Loucy (cell line): ENCODE results near the gene SLC19A1.

ENCODE experiments used
- H2AFZ ChIP-seq: fragments of 200-600 bp; sonication (generic); 2 replicates; pipeline ENCODE4 v1.6.0; 2016; ENCODE audit warnings: antibody characterized with exemption, mild to moderate bottlenecking, low read length, moderate library complexity
- H3F3A ChIP-seq: fragments of 200-600 bp; 2 replicates; pipeline ENCODE4 v1.6.0; 2016; ENCODE audit warnings: antibody characterized with exemption, low read depth, mild to moderate bottlenecking
- H3K27me3 ChIP-seq: fragments of 200-600 bp; sonication (generic); 2 replicates; pipeline ENCODE4 v1.6.1; 2014; ENCODE audit warnings: low read length, mild to moderate bottlenecking; ENCODE audit not compliant: insufficient read depth, poor library complexity, severe bottlenecking
- H3K36me3 ChIP-seq: fragments of 200-600 bp; sonication (generic); 2 replicates; pipeline ENCODE4 v1.6.1; 2016; ENCODE audit warnings: low read length; ENCODE audit not compliant: insufficient read depth
- H3K4me1 ChIP-seq: fragments of 200-600 bp; sonication (generic); 2 replicates; pipeline ENCODE4 v1.5.1; 2014; ENCODE audit warnings: low read length, mild to moderate bottlenecking; ENCODE audit not compliant: insufficient read depth, poor library complexity, severe bottlenecking
- H3K4me2 ChIP-seq: fragments of 200-600 bp; sonication (generic); 2 replicates; pipeline ENCODE4 v1.6.0; 2014; ENCODE audit warnings: antibody characterized with exemption, low read length, low read depth, mild to moderate bottlenecking; ENCODE audit not compliant: poor library complexity, severe bottlenecking
- H3K4me3 ChIP-seq: fragments of 200-600 bp; sonication (generic); 2 replicates; pipeline ENCODE4 v1.5.1; 2014; ENCODE audit warnings: low read length, mild to moderate bottlenecking, mixed read lengths; ENCODE audit not compliant: poor library complexity, severe bottlenecking
- H3K79me2 ChIP-seq: fragments of 200-600 bp; sonication (generic); 2 replicates; pipeline ENCODE4 v1.6.1; 2014; ENCODE audit warnings: low read length; ENCODE audit not compliant: insufficient read depth
- H3K9ac ChIP-seq: fragments of 200-600 bp; sonication (generic); 2 replicates; pipeline ENCODE4 v1.6.0; 2014; ENCODE audit warnings: mild to moderate bottlenecking, low read depth, low read length, moderate library complexity; ENCODE audit not compliant: poor library complexity, severe bottlenecking
- H3K9me2 ChIP-seq: fragments of 200-600 bp; sonication (generic); replicated peaks from 2 replicates; pipeline ENCODE4 v1.6.1; 2016; ENCODE audit warnings: low read depth, low read length, mixed read lengths
- H3K9me3 ChIP-seq: fragments of 200-600 bp; sonication (generic); 2 replicates; pipeline ENCODE4 v1.6.1; 2014; ENCODE audit warnings: mild to moderate bottlenecking, antibody characterized with exemption, low read length, low read depth; ENCODE audit not compliant: insufficient read depth
- H4K20me1 ChIP-seq: fragments of 200-600 bp; sonication (generic); 2 replicates; pipeline ENCODE4 v1.6.0; 2014; ENCODE audit warnings: antibody characterized with exemption, low read length, mild to moderate bottlenecking; ENCODE audit not compliant: insufficient read depth, poor library complexity, severe bottlenecking
- CTCF ChIP-seq: fragments of 200-600 bp; sonication (generic); conservative IDR thresholded peaks from 2 replicates; pipeline ENCODE4 v1.5.1; 2014; ENCODE audit warnings: mild to moderate bottlenecking, antibody characterized with exemption, low read length
- EZH2phosphoT487 ChIP-seq: fragments of 200-600 bp; IDR thresholded peaks from 2 replicates; pipeline ENCODE4 v1.6.1; 2018; ENCODE audit warnings: antibody characterized with exemption, mild to moderate bottlenecking, moderate library complexity, borderline replicate concordance

The SLC19A1 gene

GRCh38 chr21:45556645-45557615, 14.7 kb upstream of the SLC19A1 start:
- no peak overlapping the region for H2AFZ ChIP-seq
- H3K4me1 ChIP-seq: peaks cover 19% of the 10 kb centered on the region
- no peak for TF ChIP-seq EZH2phosphoT487
- no peak for TF ChIP-seq CTCF
- H3K9me3 ChIP-seq: no peaks in the 10 kb centered on the region
- no peak overlapping the region for H3K4me3 ChIP-seq
- H3K4me2 ChIP-seq: no peak overlapping the region
- no peaks in the 10 kb centered on the region for H3K9me2 ChIP-seq
- no peaks in the 10 kb centered on the region for H3F3A ChIP-seq
- H3K36me3 ChIP-seq: no peaks in the 10 kb centered on the region
- no peak overlapping the region for H3K9ac ChIP-seq
- no peaks in the 10 kb centered on the region for H3K79me2 ChIP-seq
- H3K27me3 ChIP-seq: no peaks in the 10 kb centered on the region
- no peaks in the 10 kb centered on the region for H4K20me1 ChIP-seq

DNA sequence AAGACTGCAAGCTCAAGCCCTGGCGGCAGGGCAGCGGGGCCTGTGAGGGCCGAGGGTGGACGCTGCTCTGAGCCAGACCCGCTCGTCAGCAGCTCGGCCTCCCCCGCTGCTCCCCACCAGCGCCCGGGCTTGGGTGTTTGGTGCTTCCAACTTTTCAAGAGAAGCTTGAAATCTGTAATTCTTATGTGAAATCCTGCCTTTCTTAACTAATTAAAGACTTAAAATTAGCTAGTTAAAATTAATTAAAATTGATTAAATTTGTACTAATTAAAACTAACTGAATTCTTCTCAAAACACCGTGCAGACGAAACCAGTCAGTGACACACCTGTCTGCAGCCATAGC, 14.0 kb upstream of the SLC19A1 start:
- H3K9me2 ChIP-seq: no peaks in the 10 kb centered on the region
- peak overlapping the region; percentile 88 for H3K4me3 ChIP-seq
- peak overlapping the region; percentile 98 for H3K4me2 ChIP-seq
- H3K36me3 ChIP-seq: no peaks in the 10 kb centered on the region
- peak overlapping the region; percentile 76 for H3K9ac ChIP-seq
- no peaks in the 10 kb centered on the region for H3K27me3 ChIP-seq
- H3K79me2 ChIP-seq: no peaks in the 10 kb centered on the region
- H3K9me3 ChIP-seq: no peaks in the 10 kb centered on the region
- peak overlapping the region; percentile 92; the same call in 1 of the 2 replicates for H2AFZ ChIP-seq
- no peaks in the 10 kb centered on the region for H4K20me1 ChIP-seq
- peaks cover 25% of the 10 kb centered on the region for H3K4me1 ChIP-seq
- TF ChIP-seq CTCF (no peak), EZH2phosphoT487 (no peak)
- H3F3A ChIP-seq: peaks cover 4% of the 10 kb centered on the region; the same call in 1 of the 2 replicates

GRCh38 chr21:45555557-45556301, 13.5 kb upstream of the SLC19A1 start:
- Histone ChIP-seq H3K79me2 (no peaks in the 10 kb centered on the region), H3K9ac (peak overlapping the region; percentile 76), H4K20me1 (no peaks in the 10 kb centered on the region), H3F3A (peaks cover 7% of the 10 kb centered on the region; the same call in 1 of the 2 replicates), H3K4me1 (peaks cover 30% of the 10 kb centered on the region), H3K27me3 (no peaks in the 10 kb centered on the region), H3K9me3 (no peaks in the 10 kb centered on the region), H3K36me3 (no peaks in the 10 kb centered on the region), H3K9me2 (no peaks in the 10 kb centered on the region), H2AFZ (peak overlapping the region; percentile 92), H3K4me3 (peak overlapping the region; percentile 88), H3K4me2 (peak overlapping the region; percentile 98)
- TF ChIP-seq EZH2phosphoT487: no peak
- peak; percentile 88 for TF ChIP-seq CTCF
